GM19463 (cell line): Measurements from ENCODE around the gene AQP9.

Experiments used
- ATAC-seq: cut with Tn5 transposase; IDR thresholded peaks from one replicate; pipeline ENCODE4 v1.9.1; 2021; ENCODE audit warnings: mild to moderate bottlenecking, moderate library complexity; ENCODE audit not compliant: unreplicated experiment

The AQP9 gene

DNA sequence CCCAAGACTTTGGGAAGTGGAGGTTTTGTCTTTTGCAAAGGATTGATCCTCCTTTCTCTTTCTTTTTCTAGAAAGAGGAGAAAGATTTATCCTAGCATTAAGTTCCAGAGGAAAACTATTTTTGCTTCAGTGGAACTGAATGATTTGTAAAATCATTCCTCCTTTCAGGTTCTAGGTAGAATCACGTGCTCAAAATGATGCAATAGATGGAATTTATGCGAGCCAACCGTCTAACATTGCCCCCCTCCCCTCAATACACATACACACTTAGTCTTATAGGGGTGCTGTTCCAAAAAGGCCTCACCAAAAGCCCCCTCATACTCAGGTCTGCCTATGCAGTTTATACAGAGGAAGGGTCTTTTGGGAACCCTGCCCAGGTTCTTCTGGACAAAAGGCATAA is 85.3 kb downstream of the AQP9 start:
- ATAC-seq, result no peak

DNA sequence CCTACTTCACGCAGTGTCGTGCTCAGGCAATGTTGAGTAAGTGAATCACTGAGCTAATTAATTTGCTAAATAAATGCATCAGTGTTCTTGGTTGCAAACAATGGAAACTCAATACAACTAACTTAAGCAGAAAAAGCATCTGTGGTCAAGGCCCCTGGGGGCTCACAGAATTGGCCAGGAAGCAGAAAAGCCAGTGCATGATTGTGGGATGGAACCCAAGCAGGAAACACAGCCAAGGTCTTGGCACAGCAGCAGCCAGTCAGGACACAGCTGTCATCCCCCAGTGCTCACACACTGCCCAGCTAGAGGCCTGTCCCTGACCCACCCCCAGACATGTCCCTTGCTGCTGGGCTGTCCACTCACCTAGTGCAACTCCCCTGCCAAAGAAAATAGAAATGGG is 85.9 kb downstream of the AQP9 start:
- ATAC-seq, result no peak

GRCh38 chr15:58227706-58228543 is 89.7 kb downstream of the AQP9 start:
- no peak for ATAC-seq

DNA sequence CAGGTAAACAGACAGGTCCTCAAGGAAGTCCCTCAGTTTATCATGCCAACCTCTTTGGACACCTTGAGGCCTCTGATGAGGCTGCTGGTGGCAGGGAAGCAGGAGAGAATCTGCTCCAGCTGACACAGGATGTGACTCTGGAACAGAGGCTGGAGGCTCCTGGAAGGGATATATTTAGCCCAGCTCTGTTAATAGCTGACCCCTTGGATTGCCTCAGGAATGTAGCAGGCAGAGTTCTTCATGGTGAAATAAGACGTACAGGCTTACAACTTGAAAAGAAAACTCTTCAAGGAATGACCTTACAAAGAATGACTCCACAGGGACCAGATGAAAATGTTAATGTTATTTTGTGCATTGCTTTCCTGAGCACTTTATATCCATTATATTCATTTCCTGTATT is 90.5 kb downstream of the AQP9 start:
- no peak for ATAC-seq

- no peak for ATAC-seq
Measured at GRCh38 chr15:58229297-58229768, 91.2 kb downstream of the AQP9 start.

- ATAC-seq, result no peak
Measured at GRCh38 chr15:58232281-58233065, 94.3 kb downstream of the AQP9 start.

- ATAC-seq, result no peak
Measured at GRCh38 chr15:58233341-58233740, 95.2 kb downstream of the AQP9 start.
